OCI-LY7 (cell line): ENCODE data around the gene NACA2.

Experiments
- CTCF ChIP-seq: fragments of 200-600 bp; sonication (generic); conservative IDR thresholded peaks from 2 replicates; pipeline ENCODE4 v1.5.1; 2014; ENCODE audit warnings: mild to moderate bottlenecking, antibody characterized with exemption, low read length, moderate library complexity, mixed read lengths
- EZH2phosphoT487 ChIP-seq: fragments of 200-600 bp; sonication (generic); IDR thresholded peaks from 2 replicates; pipeline ENCODE4 v1.6.1; 2018; ENCODE audit warnings: low read depth, borderline replicate concordance, mild to moderate bottlenecking, mixed run types, antibody characterized with exemption, low read length, moderate library complexity, mixed read lengths

GRCh38 chr17:61618950-61619349 is 27.9 kb upstream of the NACA2 start:
- TF ChIP-seq CTCF (no peak), EZH2phosphoT487 (no peak)
